Amniotic epithelial cell (primary cell): ENCODE measurements around the gene SAFB2.
"Not testable (repeated sequence)": the region's sequence is repeated elsewhere in the genome, so short reads cannot be mapped to it uniquely, and the experiment has no call there.

ENCODE experiments used
- DNase-seq: peaks from one replicate; pipeline ENCODE4 v3.0.0-alpha.2; 2010; ENCODE audit warnings: low read depth

The SAFB2 gene

GRCh38 chr19:5632657-5633056 is 10.1 kb upstream of the SAFB2 start:
- no peak for DNase-seq

GRCh38 chr19:5632241-5632612 is 9.7 kb upstream of the SAFB2 start:
- no peak for DNase-seq

GRCh38 chr19:5631567-5632240 is 9.1 kb upstream of the SAFB2 start:
- DNase-seq, result no peak

GRCh38 chr19:5628919-5629481 is 6.4 kb upstream of the SAFB2 start:
- no peak for DNase-seq

- DNase-seq, result peak; percentile 21
These were observed 5.9 kb upstream of the SAFB2 start for GRCh38 chr19:5628461-5628860.

GRCh38 chr19:5627395-5627904 is 4.9 kb upstream of the SAFB2 start:
- peak; percentile 50 for DNase-seq

GRCh38 chr19:5625641-5626040 is 3.1 kb upstream of the SAFB2 start:
- DNase-seq, result no peak

GRCh38 chr19:5624741-5625278 is 2.2 kb upstream of the SAFB2 start:
- no peak for DNase-seq

GRCh38 chr19:5624018-5624663 is 1.6 kb upstream of the SAFB2 start:
- DNase-seq, result peak; percentile 37

GRCh38 chr19:5623397-5624017 is 931 bp upstream of the SAFB2 start:
- no peak for DNase-seq

- DNase-seq, result no peak
These were observed 571 bp downstream of the SAFB2 start for GRCh38 chr19:5621945-5622464.

GRCh38 chr19:5621311-5621944 is 1.1 kb downstream of the SAFB2 start:
- DNase-seq, result no peak

GRCh38 chr19:5619946-5620345 is 2.6 kb downstream of the SAFB2 start:
- DNase-seq, result no peak

- DNase-seq, result no peak
These were observed 4.0 kb downstream of the SAFB2 start for GRCh38 chr19:5618591-5618990.

GRCh38 chr19:5617080-5617479 is 5.5 kb downstream of the SAFB2 start:
- no peak for DNase-seq

- DNase-seq, result peak; percentile 23
These were observed 6.7 kb downstream of the SAFB2 start for GRCh38 chr19:5615756-5616327.

- no peak for DNase-seq
These were observed 9.4 kb downstream of the SAFB2 start for GRCh38 chr19:5612891-5613865.

- no peak for DNase-seq
These were observed 12.6 kb downstream of the SAFB2 start for GRCh38 chr19:5609881-5610448.

GRCh38 chr19:5608766-5609165 is 13.8 kb downstream of the SAFB2 start:
- not testable (repeated sequence) for DNase-seq

GRCh38 chr19:5608291-5608690 is 14.3 kb downstream of the SAFB2 start:
- DNase-seq, result no peak
